ENCODE data around the gene SCUBE1.

The SCUBE1 gene

DNA sequence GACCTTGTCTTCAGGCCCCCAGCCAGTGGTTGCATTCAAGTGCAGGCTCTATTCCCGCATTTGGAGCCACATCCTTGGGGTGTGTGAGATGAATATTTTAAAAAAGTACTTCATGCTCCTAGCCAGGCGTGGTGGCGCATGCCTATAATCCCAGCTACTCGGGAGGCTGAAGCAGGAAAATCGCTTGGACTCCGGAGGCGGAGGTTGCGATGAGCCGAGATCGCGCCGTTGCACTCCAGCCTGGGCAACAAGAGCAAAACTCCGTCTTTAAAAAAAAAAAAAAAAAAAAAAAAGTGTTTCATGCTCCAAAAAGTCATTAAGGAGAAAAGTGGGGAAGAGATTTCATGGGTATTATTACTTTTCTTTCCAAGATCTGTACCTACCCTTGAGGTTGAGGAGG, 18.0 kb downstream of the SCUBE1 start:
- no peak for DNase-seq

DNA sequence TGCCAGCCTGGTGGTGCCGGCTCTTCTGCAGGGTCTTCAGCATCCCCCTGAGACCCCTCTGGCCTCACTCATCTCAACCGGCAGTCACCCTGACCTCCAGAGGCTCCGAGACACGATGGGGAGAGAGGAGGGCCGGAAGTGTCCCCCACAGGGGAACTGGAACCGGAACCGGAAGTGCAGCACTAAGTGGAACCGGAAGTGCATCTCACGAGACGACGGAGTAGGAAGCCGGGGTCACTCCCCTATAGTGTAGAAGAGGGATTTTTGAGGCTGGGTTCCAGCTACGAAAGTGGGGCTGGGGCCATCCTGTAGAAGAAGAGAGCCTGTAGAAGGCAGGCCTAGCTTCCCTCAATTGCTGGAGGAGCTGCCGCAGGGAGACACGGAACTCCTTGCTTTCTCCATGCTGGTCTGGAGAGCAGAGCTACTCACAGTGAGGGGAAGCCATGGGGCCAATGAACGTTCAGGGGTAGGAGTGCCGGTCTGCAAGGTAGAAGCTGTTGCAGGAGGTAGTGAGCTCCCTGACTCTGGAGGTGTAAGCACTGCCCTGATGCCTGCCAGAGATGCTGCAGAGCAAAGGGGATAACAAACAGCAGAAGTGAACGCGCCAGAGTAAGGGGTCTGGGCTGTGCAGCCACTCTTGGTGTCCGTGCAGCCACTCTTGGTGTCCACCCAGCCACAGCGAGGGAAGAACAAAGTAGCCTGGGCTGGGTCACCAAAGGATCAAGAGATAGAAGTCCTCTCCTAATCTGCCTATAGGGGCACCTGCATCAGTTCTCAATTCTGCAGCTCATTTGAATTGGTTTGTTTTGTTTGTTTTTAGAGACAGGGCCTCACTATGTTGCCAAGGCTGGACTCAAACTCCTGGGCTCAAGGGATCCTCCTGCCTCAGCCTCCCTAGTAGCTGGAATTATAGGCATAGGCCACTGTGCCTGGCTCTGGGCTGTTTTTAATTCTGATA, 21.9 kb downstream of the SCUBE1 start:
- no peak for DNase-seq

DNA sequence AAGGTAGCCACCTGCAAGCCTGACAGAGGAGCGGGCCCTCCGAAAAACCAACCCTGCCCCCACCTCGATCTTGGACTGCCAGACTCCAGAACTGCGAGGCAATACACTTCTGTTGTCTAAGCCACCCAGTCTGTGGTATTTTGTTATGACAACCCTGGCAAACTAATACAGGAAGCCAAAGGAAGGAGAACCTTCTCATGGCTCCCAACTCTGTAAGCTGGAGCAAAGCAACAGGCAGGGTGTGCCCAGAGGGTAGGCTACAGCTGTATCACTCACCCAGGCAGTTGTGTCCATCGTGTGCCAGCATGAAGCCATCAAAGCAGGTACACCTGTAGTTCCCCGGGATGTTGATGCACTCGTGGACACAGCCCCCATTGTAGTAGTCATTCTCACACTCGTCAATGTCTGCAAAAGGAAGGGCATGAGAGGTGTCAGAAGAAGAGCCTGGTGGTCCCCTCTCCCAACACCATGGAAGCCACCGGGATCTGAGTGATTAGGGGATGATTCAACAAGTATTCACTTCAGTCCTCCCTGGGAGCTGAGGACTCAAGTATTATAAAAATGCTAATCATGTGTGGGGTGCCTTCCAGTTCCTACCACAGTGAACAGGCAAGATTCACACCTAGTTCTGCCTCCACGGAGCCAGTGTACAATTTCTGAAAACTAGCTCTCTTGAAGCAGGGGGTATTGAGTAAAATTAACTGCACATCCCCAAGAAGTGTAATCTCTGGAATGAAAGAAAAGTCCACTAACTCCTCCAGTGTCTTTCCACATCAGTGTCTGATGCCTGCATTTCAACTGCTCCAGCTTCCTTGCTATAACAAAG, 23.3 kb downstream of the SCUBE1 start:
- DNase-seq, result no peak

DNA sequence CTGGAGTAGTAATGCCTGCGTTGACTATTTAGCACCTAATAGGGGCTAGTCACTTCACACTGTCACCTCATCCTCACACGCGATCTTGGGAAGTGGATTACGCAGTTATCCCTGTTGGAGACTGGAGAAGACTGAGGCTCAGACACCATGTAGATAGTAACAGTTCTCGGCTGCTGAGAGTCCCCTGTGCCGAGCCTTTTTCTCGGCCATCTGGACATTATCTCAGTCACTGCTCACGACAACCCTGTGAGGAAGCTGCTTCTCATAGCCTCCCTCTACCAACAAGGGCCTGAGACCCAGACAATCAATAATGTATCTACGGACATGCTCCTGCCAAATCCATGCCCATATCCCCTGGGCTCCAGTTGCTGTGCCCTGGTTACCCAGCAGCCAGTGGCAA, 25.9 kb downstream of the SCUBE1 start:
- no peak for DNase-seq

DNA sequence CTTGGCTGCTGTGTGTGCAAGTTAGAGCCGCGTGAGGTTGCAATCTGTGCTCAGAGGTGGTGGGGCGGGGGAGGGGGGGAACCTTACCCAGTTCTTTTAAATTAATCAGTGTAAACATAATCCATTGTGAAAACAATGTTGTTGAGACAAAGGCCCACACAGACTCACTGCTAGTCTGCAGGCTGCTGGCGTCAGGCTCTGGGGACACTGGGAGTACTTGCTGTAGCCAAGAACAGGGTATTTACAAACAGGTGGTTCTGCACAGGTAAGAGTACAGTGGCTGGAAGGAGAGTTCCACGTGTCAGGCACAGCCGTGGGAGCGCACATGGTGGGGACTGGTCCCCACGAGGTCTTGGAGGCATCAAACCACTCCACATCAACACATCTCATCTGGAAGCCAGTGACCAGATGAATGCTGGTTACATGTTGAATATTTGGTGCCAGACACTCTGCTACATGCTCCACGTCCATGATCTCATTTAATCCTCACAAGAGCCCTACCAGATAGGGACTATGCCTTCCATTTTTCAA, 27.4 kb downstream of the SCUBE1 start:
- DNase-seq, result no peak

DNA sequence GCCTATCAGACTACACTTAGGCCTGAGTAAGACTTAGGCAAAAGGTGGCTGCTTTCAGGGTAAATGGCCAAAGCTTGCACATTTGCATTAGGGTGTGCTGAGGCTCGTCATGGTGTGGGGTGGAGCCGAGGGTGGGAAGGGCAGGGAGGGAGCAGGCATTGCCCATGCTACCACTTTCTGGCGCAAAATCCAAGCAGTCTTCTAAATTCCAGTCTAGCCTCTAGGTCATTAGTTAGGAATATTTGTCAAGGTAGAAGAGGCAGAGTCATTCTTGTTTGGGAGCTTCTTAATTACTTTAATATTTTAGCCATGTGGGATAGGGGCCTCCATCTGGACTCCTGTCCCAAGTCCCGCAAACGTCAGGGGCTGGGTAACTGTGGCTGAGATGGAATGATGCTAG, 28.6 kb downstream of the SCUBE1 start:
- no peak for DNase-seq

DNA sequence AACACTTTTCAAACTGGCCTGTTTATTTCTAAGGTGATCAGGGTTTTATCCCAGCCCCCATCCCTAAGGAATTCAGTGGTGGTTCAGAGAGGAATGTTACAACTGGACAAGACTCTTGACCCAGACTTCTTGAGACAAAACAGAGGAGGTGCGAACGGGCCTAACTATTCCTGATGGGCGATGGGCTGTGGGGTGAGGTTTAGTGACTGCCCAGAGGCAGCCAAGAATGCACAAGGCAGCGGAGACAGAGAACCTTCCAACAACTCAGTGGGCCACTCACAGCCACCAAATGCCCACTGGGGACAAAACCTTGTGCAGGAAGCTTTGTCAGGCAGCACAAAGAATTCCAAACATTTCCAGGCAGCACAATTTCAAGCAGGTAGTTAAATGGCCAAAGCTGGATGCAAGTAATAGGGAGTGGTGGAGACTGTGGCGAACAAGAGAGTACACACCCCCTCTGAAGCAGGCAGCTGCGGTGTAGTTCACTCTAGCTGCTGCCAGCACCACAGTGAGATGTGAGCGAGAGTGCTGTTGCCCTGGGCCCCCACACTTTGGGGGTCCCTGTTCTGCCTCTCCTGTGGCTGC, 29.2 kb downstream of the SCUBE1 start:
- DNase-seq, result no peak

DNA sequence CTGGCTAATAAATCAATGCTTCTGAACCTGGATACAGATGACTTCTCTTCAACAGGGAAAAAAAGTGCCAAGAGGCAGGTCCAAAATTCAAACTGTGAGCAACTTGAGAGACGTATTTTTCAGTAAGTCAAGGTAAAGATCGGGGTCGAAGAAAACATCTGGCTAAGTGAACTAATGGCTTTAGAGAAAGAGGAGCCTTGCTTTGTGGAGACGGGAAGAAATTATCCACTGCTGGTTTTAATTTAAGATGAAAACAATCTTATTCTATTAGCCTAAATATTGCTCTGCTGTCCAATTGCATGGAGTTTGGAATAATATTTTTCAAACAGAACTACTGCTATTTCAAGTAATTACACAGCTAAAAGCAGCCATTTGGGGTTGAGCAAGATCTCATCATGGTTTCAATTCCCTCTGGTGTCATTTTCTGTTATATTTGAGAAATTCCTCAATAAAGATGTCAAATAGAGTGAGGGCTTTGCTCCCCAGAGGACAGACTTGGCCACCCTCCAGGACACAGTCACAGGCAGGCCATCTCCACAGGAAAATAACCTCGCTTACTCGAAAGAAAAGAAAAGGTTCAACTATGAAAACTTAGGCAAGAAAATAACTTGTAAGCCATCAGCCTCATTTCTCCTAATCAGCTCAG, 29.8 kb downstream of the SCUBE1 start:
- no peak for DNase-seq

DNA sequence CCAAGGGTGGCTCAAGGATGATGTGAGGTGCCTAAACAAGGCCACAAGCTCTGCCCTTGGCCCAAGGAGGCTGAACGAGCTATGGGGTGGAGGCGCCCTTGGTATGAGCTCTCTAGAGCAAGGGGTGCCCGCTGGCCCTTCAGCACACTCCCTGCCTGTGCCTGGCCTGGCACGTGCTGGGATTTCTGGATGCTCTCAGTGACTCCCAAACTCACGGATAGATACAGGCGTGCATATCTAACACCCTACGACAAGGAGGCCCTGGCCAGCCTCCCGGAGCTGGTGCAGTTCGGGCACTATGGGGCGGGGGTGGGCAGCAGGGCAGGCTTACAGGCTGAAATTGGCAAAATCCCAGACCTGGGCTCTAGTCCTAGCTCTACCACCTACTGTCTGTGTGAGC, 30.6 kb downstream of the SCUBE1 start:
- DNase-seq, result no peak

DNA sequence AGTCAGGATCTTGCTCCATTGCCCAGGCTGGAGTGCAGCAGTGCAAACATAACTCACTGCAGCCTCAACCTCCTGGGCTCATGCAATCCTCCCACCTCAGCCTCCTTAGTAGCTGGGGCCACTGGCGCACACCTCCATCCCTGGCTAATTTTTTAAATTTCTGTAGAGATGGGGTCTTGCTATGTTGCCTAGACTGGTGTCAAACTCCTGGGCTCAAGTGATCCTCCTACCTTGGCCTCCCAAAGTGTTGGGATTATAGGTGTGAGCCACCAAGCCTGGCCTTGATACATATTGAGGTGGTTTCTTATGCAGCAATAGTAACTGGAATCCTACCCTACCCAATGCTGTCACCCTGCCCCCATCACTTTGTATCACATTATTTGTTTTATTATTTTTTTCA, 32.4 kb downstream of the SCUBE1 start:
- no peak for DNase-seq

DNA sequence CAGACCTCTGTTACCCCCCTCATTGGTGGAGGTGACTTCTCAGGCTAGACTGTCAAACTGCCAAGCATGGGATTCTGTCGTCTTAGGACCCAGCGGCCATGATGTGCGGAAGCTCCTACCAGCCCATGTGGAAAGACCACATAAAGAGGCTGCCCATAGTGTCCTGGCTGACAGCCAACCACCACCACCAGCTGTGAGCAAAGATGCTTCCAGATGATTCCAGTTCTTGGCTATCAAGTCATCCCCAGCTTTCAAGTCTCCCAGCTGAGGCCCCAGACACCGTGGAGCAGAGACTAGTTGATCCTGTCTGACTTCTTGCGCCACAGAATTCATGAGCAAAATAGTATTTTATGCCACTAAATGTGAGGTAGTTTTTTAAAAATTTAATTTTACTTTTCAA, 32.9 kb downstream of the SCUBE1 start:
- DNase-seq, result no peak

DNA sequence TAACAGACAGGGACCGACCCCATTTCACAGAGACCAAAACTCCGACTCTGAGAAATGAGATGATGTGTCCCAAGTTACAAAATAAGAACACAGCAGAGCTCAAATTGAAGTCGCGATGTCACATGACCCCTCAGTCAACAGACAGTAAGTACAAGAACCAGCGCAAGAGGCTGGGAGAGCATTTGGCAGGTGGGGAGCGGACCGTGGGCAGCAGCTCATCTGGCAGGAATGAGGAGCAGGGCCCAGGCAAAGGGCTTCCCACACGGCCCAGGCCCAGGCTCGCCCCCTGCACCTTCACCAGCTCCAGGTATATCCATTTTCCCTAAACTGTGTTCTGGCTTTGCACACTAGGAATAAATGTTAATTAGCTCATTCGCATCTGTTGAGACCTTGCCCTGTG, 34.3 kb downstream of the SCUBE1 start:
- DNase-seq, result no peak

DNA sequence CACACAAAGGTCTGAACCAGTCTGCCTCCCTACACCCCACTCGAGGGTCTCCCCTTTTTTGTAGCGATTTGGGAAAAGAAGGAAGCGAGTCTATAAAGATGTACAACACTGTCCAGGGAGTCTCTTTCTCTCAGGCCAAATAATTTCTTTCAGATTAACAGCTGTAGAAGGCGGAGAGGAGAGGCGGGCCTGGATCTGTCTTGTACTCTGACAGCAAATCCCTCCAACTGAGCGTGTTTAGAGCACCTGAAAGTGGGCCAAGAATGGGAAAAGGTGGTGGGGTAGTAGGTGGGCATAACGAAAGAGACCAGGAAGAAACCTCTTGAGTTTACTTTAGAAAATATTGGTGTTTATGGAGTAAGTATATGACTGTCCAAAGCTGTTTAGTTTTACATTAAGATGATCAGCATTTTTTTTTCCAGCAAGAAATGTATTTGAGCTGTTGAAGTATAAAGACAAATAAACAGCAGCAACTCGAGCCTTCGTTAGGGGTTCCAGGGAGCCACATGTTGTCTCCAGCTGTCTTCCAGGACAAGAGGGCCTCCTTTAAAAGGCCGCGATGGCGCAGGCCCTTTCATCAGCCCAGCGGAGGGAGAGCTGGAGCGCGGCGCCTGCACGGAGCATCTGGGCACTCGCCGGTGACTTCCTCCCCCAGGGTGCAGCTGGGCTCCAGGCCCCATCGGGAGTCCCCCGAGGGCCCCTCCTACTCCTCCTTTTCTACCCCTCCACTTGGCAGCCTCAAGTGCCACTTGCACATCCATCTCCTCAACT, 34.9 kb downstream of the SCUBE1 start:
- DNase-seq, result no peak

DNA sequence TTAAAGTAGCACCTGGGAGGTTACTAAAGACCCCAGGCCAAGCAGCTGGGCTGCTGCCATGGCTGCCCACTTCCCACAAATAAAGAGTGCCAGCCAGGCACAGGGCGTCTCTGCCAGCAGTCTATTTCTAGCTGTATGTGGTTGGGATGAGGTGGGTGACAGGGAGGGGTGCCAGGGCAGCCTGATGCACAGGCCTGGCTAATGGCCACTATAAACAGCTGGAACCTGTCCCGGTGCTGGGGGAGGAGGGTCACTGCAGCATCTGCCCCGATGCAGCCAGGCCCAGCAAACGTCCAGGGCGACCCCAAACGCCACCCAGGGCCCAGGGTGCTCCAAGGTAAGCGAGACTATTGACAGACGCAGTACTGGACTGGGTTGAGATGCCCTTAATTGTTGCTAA, 37.4 kb downstream of the SCUBE1 start:
- no peak for DNase-seq

DNA sequence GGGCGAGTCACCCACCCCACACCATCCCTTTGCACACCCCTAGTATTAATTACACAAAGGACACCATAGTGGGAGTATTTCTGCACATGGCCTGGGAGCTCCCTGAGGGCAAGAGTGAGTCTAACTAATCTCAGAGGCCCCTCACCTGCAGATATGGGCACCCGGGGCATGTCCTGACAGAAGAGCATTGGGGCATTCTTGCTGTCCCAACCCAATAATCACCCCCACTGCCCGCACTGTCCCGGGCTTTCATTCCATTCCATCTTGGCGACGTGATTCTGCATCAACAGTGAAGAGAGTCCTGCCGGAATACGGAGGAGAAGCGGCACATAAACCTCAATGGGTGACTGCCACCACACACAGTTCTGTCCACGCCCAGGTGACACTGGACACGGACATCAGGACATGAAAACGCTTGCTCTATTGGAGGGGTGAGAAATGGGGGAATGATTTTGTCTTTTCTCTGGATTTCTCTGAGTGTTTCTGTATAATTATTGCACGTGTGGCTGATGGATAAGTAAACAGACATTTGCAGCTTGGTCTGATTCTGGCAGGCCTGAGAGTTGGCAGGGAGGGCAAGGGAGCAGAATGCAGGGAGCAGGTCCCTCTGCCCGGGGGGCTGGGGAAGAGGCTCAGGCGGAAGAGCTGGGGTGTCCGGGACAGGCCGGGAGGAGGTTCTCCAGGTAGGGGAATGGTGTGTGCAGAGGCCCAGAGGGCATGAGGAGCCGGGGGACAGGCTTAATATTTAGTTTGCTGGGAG, 38.2 kb downstream of the SCUBE1 start:
- DNase-seq, result no peak

DNA sequence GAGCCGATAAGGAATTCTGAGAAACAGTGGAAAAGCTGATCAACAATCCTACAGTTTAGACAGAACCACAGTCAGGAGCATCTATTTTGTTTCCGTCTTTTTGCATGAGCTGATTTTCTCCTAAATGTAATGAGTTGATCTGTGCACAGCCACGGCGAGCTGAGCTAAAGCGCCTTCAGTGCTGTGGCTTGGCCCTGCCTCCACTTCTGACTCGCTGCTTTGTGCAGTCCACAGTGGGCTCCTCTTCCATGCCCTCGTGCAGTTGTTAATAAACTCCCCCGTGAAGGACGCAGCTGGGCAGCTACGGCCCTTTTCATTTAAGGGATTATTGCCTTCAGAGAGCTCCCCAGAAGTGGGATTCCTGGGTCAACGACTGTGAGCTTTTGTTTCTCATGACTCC, 39.4 kb downstream of the SCUBE1 start:
- DNase-seq, result no peak

DNA sequence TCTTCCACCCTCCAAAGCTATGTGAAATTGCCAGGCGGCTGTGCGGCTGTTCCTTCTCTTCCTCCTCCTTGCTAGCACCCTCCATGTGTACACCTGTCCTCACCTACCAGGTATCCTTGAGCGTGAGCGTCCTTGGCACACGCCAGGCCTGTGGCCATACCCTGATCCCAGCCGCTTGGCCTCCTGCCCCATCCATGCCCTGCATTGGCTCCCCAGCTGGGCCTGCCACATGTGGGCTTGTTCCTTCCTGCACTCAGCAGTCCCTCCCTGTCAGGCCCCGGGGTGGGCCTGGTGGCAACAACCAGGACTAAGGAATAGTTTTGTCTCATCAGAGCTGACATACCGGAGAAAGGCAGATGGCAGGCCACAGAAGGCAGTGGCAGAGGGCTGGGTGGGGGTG, 40.0 kb downstream of the SCUBE1 start:
- no peak for DNase-seq

DNA sequence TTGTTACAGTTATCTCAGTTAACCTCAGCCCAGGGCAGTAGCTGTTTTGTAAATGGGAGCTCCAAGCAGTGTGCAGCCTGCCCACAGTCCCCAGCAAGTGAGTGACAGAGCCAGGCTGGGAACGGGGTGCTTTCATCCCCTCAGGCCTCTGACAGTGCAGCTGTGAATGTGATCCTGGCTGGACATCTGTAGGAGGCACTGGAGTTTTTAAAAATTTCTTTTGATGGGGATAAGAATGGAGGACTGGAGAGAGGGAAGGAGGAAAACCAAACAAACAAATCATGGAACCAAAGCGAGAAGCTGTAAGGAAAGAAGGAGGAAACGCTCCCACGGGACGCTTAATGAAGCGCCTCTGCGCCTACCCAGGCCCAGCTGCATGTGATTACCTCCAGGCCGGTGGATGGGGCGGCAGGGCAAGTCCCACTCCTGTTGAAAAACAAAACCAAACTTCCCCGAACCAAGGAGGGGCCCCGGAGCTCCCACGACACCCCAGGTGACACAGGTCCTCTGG, 40.6 kb downstream of the SCUBE1 start:
- DNase-seq, result no peak

DNA sequence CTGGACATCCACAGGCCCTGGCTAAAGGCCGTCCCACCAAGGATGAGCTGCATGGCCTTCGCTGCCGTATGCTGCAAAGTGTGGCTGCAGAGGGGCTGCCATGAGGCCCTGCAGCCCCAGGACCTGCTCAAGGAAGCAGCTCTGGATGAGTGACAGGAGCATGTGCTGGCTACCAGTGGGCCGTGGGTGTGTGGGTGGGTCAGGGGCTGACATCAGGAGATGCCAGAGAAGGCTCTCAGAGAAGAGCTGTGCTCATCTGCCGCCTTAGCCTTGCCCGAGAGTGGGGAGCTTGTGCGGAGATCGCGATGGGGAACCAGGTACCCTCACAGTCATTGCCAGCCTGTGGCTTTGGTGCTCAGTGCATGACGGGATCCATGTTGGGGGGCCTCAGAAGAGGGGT, 41.3 kb downstream of the SCUBE1 start:
- no peak for DNase-seq

DNA sequence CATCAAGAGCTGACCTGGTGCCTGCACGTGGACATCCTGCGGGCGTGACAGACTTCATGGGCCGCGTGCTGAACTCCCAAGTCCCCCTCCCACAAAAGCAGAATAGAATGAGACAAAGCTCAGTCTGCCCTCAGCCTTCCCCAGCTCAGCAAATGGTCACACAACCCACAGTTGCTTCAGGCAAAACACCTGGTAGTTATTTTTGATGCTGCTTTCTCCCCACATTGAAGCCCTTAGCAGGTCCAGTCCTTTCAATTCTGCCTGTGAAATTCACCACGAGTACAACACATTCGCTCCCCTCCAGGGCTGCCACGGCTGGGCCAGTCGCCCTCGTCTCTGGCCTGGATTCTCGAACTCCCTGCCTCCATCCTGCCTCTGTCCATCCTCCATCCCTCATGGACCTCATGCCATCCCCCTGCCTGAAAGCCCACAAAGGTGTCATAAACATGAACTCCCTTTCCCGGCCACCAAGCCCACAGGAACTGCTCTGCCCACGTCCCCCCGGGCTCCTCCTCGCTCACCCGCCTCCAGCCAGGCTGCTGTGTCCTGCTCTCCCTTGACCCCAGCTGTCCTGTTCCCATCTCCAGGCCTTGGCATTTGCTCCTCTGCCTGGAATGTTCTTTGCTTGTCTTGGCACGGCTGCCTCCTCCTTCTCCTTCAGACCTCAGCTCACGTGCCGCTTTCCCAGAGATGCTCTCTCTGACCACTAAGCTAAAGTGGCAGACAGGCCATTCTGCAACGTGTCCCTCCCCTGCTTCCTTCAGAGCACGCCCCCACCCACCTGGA, 42.1 kb downstream of the SCUBE1 start:
- DNase-seq, result no peak
